Fibroblast of the aortic adventitia (primary cell): ENCODE measurements around the gene CRYBB3. TPM values are rescaled to one million over a fixed set of nuclear protein-coding genes. Genes with fewer than 3 reads are reported as not detected.

Experiments
- DNase-seq: peaks from one replicate; pipeline ENCODE4 v3.0.0-alpha.2; 2010; ENCODE audit warnings: low read depth
- H3K4me3 ChIP-seq: 2 replicates; pipeline ENCODE4 v1.5.1; 2011; ENCODE audit warnings: low read depth, mild to moderate bottlenecking, control low read depth, low read length, moderate library complexity
- total RNA-seq: library from RNA; depleted of rRNA; stranded (reverse); fragments of >200 nt; gene quantifications from 2 replicates; pipeline ENCODE4 v1.2.3, GENCODE V29; 2012; ENCODE audit warnings: low replicate concordance
- TF ChIP-seq, protein P1 (sequence below): IDR thresholded peaks from 2 replicates; pipeline ENCODE4 v1.5.1; 2011; ENCODE audit warnings: mild to moderate bottlenecking, low read length, control low read depth, inconsistent platforms; ENCODE audit not compliant: insufficient read depth

CRYBB3 gene
- not detected in 2 replicates for total RNA-seq

GRCh38 chr22:25199731-25200520 is at the start of gene CRYBB3:
CRYBB3 (plus strand) TSS chr22:25199858; CDS start chr22:25201397, 1,539 bp downstream.
- H3K4me3 ChIP-seq = no peak within 1 kb of the TSS
- DNase-seq = no peak
- TF ChIP-seq, protein P1, sequence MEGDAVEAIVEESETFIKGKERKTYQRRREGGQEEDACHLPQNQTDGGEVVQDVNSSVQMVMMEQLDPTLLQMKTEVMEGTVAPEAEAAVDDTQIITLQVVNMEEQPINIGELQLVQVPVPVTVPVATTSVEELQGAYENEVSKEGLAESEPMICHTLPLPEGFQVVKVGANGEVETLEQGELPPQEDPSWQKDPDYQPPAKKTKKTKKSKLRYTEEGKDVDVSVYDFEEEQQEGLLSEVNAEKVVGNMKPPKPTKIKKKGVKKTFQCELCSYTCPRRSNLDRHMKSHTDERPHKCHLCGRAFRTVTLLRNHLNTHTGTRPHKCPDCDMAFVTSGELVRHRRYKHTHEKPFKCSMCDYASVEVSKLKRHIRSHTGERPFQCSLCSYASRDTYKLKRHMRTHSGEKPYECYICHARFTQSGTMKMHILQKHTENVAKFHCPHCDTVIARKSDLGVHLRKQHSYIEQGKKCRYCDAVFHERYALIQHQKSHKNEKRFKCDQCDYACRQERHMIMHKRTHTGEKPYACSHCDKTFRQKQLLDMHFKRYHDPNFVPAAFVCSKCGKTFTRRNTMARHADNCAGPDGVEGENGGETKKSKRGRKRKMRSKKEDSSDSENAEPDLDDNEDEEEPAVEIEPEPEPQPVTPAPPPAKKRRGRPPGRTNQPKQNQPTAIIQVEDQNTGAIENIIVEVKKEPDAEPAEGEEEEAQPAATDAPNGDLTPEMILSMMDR = no peak

- no peak overlapping the region for H3K4me3 ChIP-seq
- TF ChIP-seq, protein P1 = no peak
- peak; percentile 91 for DNase-seq
Measured at GRCh38 chr22:25153961-25154666, 45.5 kb upstream of the CRYBB3 start.

DNA sequence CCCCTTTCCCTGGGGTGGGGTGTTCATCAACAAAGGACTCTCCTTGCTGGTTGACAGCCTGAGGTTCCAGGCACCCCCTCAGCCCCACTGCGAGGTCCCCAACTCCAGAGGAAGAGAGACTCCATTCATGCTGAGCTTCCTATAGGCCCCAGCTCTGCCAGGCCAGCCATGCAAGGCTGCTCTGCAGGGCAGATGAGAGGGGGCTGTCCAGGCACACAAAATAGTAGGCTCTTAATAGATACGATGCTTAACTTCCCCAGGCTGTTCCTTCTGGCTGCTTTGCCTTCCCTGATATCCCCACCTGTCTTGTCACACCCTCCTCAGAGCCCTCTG is 45.0 kb upstream of the CRYBB3 start:
- no peak overlapping the region for H3K4me3 ChIP-seq
- TF ChIP-seq, protein P1 = no peak
- DNase-seq = no peak

DNA sequence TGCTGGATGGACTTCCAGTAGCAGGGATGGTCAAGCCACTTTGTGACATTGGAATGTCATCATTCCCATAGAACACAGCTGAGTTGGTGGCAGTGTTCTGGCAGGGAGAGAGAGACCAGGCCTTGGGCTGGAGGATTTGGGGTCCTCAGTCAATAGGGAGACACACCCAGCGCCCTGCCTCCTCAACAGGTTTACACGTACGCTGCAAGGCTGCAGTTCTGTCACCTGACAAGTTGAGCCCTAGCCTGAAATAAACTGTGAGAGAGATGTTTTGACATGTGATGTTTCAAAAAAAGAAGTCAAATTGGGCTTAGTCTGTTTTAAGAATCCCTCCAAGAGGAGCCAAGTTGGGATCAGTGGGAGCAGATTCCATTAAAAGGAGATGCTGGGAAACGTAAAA is 42.9 kb upstream of the CRYBB3 start:
- TF ChIP-seq, protein P1 = no peak
- no peak for DNase-seq
- no peak overlapping the region for H3K4me3 ChIP-seq

- no peak overlapping the region for H3K4me3 ChIP-seq
- DNase-seq = no peak
- TF ChIP-seq, protein P1 = no peak
Measured at GRCh38 chr22:25159028-25159427, 40.6 kb upstream of the CRYBB3 start.

GRCh38 chr22:25160120-25160996 is 39.3 kb upstream of the CRYBB3 start:
- no peak overlapping the region for H3K4me3 ChIP-seq
- TF ChIP-seq, protein P1 = no peak
- DNase-seq = no peak
